Measurements from ENCODE around the gene NUDT5. TPM values are rescaled to one million over a fixed set of nuclear protein-coding genes. Genes with fewer than 3 reads are reported as not detected.

NUDT5 gene
- 10 to 100 TPM; 28.0 to 36.5 (median 35.2) TPM for total RNA-seq

GRCh38 chr10:12195603-12196506 is at the start of gene NUDT5, which contains the start of gene CDC123:
Gene NUDT5 (minus strand): TSS chr10:12195891. CDS start chr10:12186291, 9,600 bp downstream.
Gene CDC123 (plus strand): TSS chr10:12196188. CDS start chr10:12196246, 58 bp downstream.
- peak within 1 kb of the TSS; percentile 85 for H3K4me3 ChIP-seq (ENCODE audit: low read depth, poor library complexity, severe bottlenecking)
- no peak for TF ChIP-seq CTCF (IDR thresholded peaks at IDR 0.05)
- no peak for TF ChIP-seq POLR2A (IDR thresholded peaks at IDR 0.05)
- WGBS, 2 donors, result 0% methylated on average over 62 of the region's 62 CpGs
- intact Hi-C loops (cut with DNase I; ENCODE audit: low total_unique reads), result no loop called here
- DNase-seq (ENCODE audit: low spot score in 2 of 2), result peak; percentile 85 to 97

- H3K4me3 ChIP-seq (ENCODE audit: low read depth, poor library complexity, severe bottlenecking), result no peak overlapping the region
- peak in 1 of 2 donors; percentile 82 for DNase-seq (ENCODE audit: low spot score in 2 of 2)
- TF ChIP-seq CTCF (IDR thresholded peaks at IDR 0.05) (no peak), POLR2A (IDR thresholded peaks at IDR 0.05) (no peak)
- WGBS, 2 donors, result 61 to 71% methylated on average over 18 of the region's 18 CpGs
- intact Hi-C loops (cut with DNase I; ENCODE audit: low total_unique reads), result no loop called here
These were observed 48.4 kb upstream of the NUDT5 start for GRCh38 chr10:12243864-12244620.

- H3K4me3 ChIP-seq (ENCODE audit: low read depth, poor library complexity, severe bottlenecking), result no peak overlapping the region
- DNase-seq (ENCODE audit: low spot score in 2 of 2), result peak; percentile 47 to 83
- TF ChIP-seq POLR2A (IDR thresholded peaks at IDR 0.05), result no peak
- no peak for TF ChIP-seq CTCF (IDR thresholded peaks at IDR 0.05)
- intact Hi-C loops (cut with DNase I; ENCODE audit: low total_unique reads), result no loop called here
- 42 to 47% methylated on average over 19 of the region's 19 CpGs for WGBS, 2 donors
These were observed 46.3 kb upstream of the NUDT5 start for GRCh38 chr10:12241810-12242529.

- H3K4me3 ChIP-seq (ENCODE audit: low read depth, poor library complexity, severe bottlenecking), result no peak overlapping the region
- DNase-seq (ENCODE audit: low spot score in 2 of 2), result peak in 1 of 2 donors; percentile 25
- WGBS, 2 donors, result 93 to 96% methylated on average over 8 of the region's 8 CpGs
- no peak for TF ChIP-seq POLR2A (IDR thresholded peaks at IDR 0.05)
- TF ChIP-seq CTCF (IDR thresholded peaks at IDR 0.05), result no peak
- intact Hi-C loops (cut with DNase I; ENCODE audit: low total_unique reads), result no loop called here
These were observed 43.1 kb upstream of the NUDT5 start for GRCh38 chr10:12238821-12239220.

Measured in lower leg skin (tissue), 4 donors.